BE2C (cell line): ENCODE results near the gene SMNDC1.
"Not testable (repeated sequence)": the region's sequence is repeated elsewhere in the genome, so short reads cannot be mapped to it uniquely, and the experiment has no call there.

Experiments used
- DNase-seq: peaks from one replicate; pipeline ENCODE4 v3.0.0-alpha.2; 2020
- H3K27me3 ChIP-seq: fragments of 250-450 bp; sonication (Bioruptor Pico); 2 replicates; pipeline ENCODE4 v1.5.1; 2020; ENCODE audit warnings: mild to moderate bottlenecking
- H3K36me3 ChIP-seq: fragments of 250-450 bp; sonication (Bioruptor Pico); 2 replicates; pipeline ENCODE4 v1.5.1; 2020; ENCODE audit warnings: mild to moderate bottlenecking
- H3K4me1 ChIP-seq: fragments of 250-450 bp; sonication (Bioruptor Pico); 2 replicates; pipeline ENCODE4 v1.5.1; 2020
- H3K4me3 ChIP-seq: 2 replicates; pipeline ENCODE4 v1.5.1; 2011; ENCODE audit warnings: low read depth, low read length
- H3K9me3 ChIP-seq: fragments of 250-450 bp; sonication (Bioruptor Pico); 2 replicates; pipeline ENCODE4 v1.5.1; 2020
- CTCF ChIP-seq: IDR thresholded peaks from 2 replicates; pipeline ENCODE4 v1.5.1; 2012; ENCODE audit warnings: mild to moderate bottlenecking, low read depth, low read length

The SMNDC1 gene

GRCh38 chr10:110259317-110259716 lies 45.4 kb downstream of the SMNDC1 start:
- no peak overlapping the region for H3K4me3 ChIP-seq
- no peak for DNase-seq
- H3K9me3 ChIP-seq: no peaks in the 10 kb centered on the region
- H3K27me3 ChIP-seq: no peaks in the 10 kb centered on the region
- no peaks in the 10 kb centered on the region for H3K36me3 ChIP-seq
- TF ChIP-seq CTCF: no peak
- H3K4me1 ChIP-seq: no peaks in the 10 kb centered on the region

GRCh38 chr10:110258542-110258941 lies 46.2 kb downstream of the SMNDC1 start:
- no peaks in the 10 kb centered on the region for H3K9me3 ChIP-seq
- no peaks in the 10 kb centered on the region for H3K27me3 ChIP-seq
- DNase-seq: no peak
- no peaks in the 10 kb centered on the region for H3K4me1 ChIP-seq
- no peak for TF ChIP-seq CTCF
- no peaks in the 10 kb centered on the region for H3K36me3 ChIP-seq
- H3K4me3 ChIP-seq: no peak overlapping the region

GRCh38 chr10:110254467-110254866 lies 50.3 kb downstream of the SMNDC1 start:
- Histone ChIP-seq H3K4me1 (no peaks in the 10 kb centered on the region), H3K4me3 (no peak overlapping the region), H3K27me3 (no peaks in the 10 kb centered on the region), H3K36me3 (no peaks in the 10 kb centered on the region), H3K9me3 (no peaks in the 10 kb centered on the region)
- DNase-seq: no peak
- no peak for TF ChIP-seq CTCF

- H3K9me3 ChIP-seq: no peaks in the 10 kb centered on the region
- TF ChIP-seq CTCF: no peak
- H3K27me3 ChIP-seq: no peaks in the 10 kb centered on the region
- H3K4me1 ChIP-seq: no peaks in the 10 kb centered on the region
- no peaks in the 10 kb centered on the region for H3K36me3 ChIP-seq
- no peak overlapping the region for H3K4me3 ChIP-seq
- DNase-seq: no peak
Observed at GRCh38 chr10:110252151-110252550, 52.6 kb downstream of the SMNDC1 start.

- H3K4me3 ChIP-seq, H3K4me1 ChIP-seq, H3K27me3 ChIP-seq, H3K36me3 ChIP-seq, DNase-seq, H3K9me3 ChIP-seq: not testable (repeated sequence)
Observed at GRCh38 chr10:110251392-110251791, 53.3 kb downstream of the SMNDC1 start.

GRCh38 chr10:110249489-110249888 lies 55.2 kb downstream of the SMNDC1 start:
- H3K4me1 ChIP-seq: not testable (repeated sequence)

GRCh38 chr10:110247833-110248232 lies 56.9 kb downstream of the SMNDC1 start:
- H3K4me1 ChIP-seq, H3K4me3 ChIP-seq, H3K27me3 ChIP-seq, H3K36me3 ChIP-seq, H3K9me3 ChIP-seq, DNase-seq: not testable (repeated sequence)

More at GRCh38 chr10:110249489-110249888, 55.2 kb downstream of the SMNDC1 start:
- not testable (repeated sequence) for DNase-seq, H3K4me3 ChIP-seq, H3K36me3 ChIP-seq, H3K9me3 ChIP-seq, H3K27me3 ChIP-seq

GRCh38 chr10:110244550-110244949 lies 60.2 kb downstream of the SMNDC1 start:
- Histone ChIP-seq H3K4me3 (no peak overlapping the region), H3K27me3 (no peaks in the 10 kb centered on the region), H3K4me1 (peaks cover 3% of the 10 kb centered on the region; the same call in 1 of the 2 replicates), H3K36me3 (0 out of 2 replicates have a peak, but pooled peaks cover 6% of the 10 kb centered on the region), H3K9me3 (no peaks in the 10 kb centered on the region)
- DNase-seq: no peak
- no peak for TF ChIP-seq CTCF
